ENCODE measurements around the gene SWAP70. TPM values are rescaled to one million over a fixed set of nuclear protein-coding genes. Genes with fewer than 3 reads are reported as not detected.

The SWAP70 gene
- total RNA-seq, 1 experiment from 2014 or later = 13.0 TPM

GRCh38 chr11:9680028-9680427 is 16.2 kb downstream of the SWAP70 start:
- no peaks in the 10 kb centered on the region for H3K36me3 Mint-ChIP-seq (ENCODE audit: insufficient read depth, unreplicated experiment)
- ChIA-PET CTCF (interaction anchor here (1.0 to 1.1 kb wide), 2 partner anchors 36 to 69 kb away, joined by 3 read pairs; no protein-coding TSS in a partner anchor), POLR2A (no interaction called here)
- intact Hi-C loops (cut with micrococcal nuclease) = no loop called here
- H3K4me1 Mint-ChIP-seq (ENCODE audit: insufficient read depth, unreplicated experiment) = no peaks in the 10 kb centered on the region
- TF ChIP-seq CTCF (IDR thresholded peaks at IDR 0.05; ENCODE audit: unreplicated experiment) = no peak
- H3K27ac Mint-ChIP-seq (ENCODE audit: low read depth, unreplicated experiment) = no peak overlapping the region
- H3K4me3 Mint-ChIP-seq (ENCODE audit: unreplicated experiment) = no peak overlapping the region
- H3K9me3 Mint-ChIP-seq (ENCODE audit: unreplicated experiment) = no peaks in the 10 kb centered on the region
- DNase-seq (ENCODE audit: unreplicated experiment) = no peak
- BruUV-seq (replicated peaks) = no TSS peak
- no peaks in the 10 kb centered on the region for H3K27me3 Mint-ChIP-seq (ENCODE audit: insufficient read depth, unreplicated experiment)

GRCh38 chr11:9681583-9682372 is 17.9 kb downstream of the SWAP70 start:
- Mint-ChIP-seq H3K9me3 (ENCODE audit: unreplicated experiment) (no peaks in the 10 kb centered on the region), H3K4me1 (ENCODE audit: insufficient read depth, unreplicated experiment) (no peaks in the 10 kb centered on the region), H3K4me3 (ENCODE audit: unreplicated experiment) (no peak overlapping the region), H3K27me3 (ENCODE audit: insufficient read depth, unreplicated experiment) (no peaks in the 10 kb centered on the region), H3K36me3 (ENCODE audit: insufficient read depth, unreplicated experiment) (peaks cover 4% of the 10 kb centered on the region), H3K27ac (ENCODE audit: low read depth, unreplicated experiment) (no peak overlapping the region)
- POLR2A ChIA-PET = interaction anchor here (0.7 kb wide), 1 partner anchor 10 kb away, joined by 3 read pairs; no protein-coding TSS in a partner anchor
- CTCF ChIA-PET = interaction anchor here (0.8 kb wide), 1 partner anchor 46 kb away, joined by 3 read pairs; no protein-coding TSS in a partner anchor
- DNase-seq (ENCODE audit: unreplicated experiment) = no peak
- no peak for TF ChIP-seq CTCF (IDR thresholded peaks at IDR 0.05; ENCODE audit: unreplicated experiment)
- intact Hi-C loops (cut with micrococcal nuclease) = no loop called here
- BruUV-seq (replicated peaks) = no TSS peak

- Mint-ChIP-seq H3K9me3 (ENCODE audit: unreplicated experiment) (no peaks in the 10 kb centered on the region), H3K27me3 (ENCODE audit: insufficient read depth, unreplicated experiment) (no peaks in the 10 kb centered on the region), H3K27ac (ENCODE audit: low read depth, unreplicated experiment) (no peak overlapping the region), H3K4me1 (ENCODE audit: insufficient read depth, unreplicated experiment) (peaks cover 9% of the 10 kb centered on the region), H3K36me3 (ENCODE audit: insufficient read depth, unreplicated experiment) (peaks cover 4% of the 10 kb centered on the region), H3K4me3 (ENCODE audit: unreplicated experiment) (no peak overlapping the region)
- intact Hi-C loops (cut with micrococcal nuclease) = no loop called here
- TF ChIP-seq CTCF (IDR thresholded peaks at IDR 0.05; ENCODE audit: unreplicated experiment) = no peak
- DNase-seq (ENCODE audit: unreplicated experiment) = no peak
- ChIA-PET POLR2A (interaction anchor here (0.6 to 2.9 kb wide), 3 partner anchors 15 to 228 kb away, joined by 4 to 13 read pairs (median 7); partner anchors contain the start of gene SWAP70), CTCF (interaction anchor here (0.5 to 0.6 kb wide), 2 partner anchors 75 to 150 kb away, joined by 3 read pairs; no protein-coding TSS in a partner anchor)
- no TSS peak for BruUV-seq (replicated peaks)
Observed at GRCh38 chr11:9687711-9688477, 24.0 kb downstream of the SWAP70 start.
